Right renal pelvis (tissue), 4 donors: ENCODE measurements around the gene DHCR7. TPM values are rescaled to one million over a fixed set of nuclear protein-coding genes. Genes with fewer than 3 reads are reported as not detected.
"Not testable (repeated sequence)": the region's sequence is repeated elsewhere in the genome, so short reads cannot be mapped to it uniquely, and the experiment has no call there.

Experiments
- DNase-seq, 4 donors: peaks; one replicate each; pipeline ENCODE4 v3.0.0-alpha.2; 2013; ENCODE audit warnings: low read depth in 4 of 4, low spot score in 3 of 4, missing footprints in 1 of 4
- polyA plus RNA-seq, 4 donors: library from polyadenylated mRNA; unstranded; fragments of 120-200 nt; gene quantifications; one replicate each; pipeline ENCODE4 v1.2.1, GENCODE V29; 2013; ENCODE audit not compliant: insufficient read length in 4 of 4

DHCR7 gene
- polyA plus RNA-seq, 4 donors = 37.8 to 49.5 (median 43.0) TPM

DNA sequence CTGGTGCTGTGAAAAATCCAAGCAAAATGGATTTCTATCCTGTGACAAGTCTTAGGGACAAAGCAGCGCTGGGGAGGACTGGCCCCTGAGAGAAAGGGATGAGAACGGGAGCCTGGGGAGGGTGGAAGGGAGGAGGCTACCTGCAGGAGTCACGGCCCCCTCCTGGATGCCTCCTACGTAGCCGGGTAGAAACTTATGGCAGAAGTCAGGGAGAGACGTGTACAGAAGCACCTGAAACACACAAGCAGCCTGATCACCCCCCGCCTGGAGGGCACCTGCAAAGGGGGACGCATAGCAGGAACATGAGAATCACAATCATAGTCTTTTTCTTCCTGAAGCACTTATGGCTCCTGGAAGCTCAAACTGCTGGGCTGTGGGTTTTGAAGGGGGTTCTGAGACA lies 6.1 kb downstream of the DHCR7 start:
- DNase-seq = no peak

- DNase-seq = no peak
These were observed 6.9 kb downstream of the DHCR7 start for GRCh38 chr11:71441251-71441650.

GRCh38 chr11:71440021-71440755 lies 8.0 kb downstream of the DHCR7 start:
- DNase-seq = no peak

- DNase-seq = no peak
These were observed 9.5 kb downstream of the DHCR7 start for GRCh38 chr11:71438650-71439049.

GRCh38 chr11:71437879-71438278 lies 10.3 kb downstream of the DHCR7 start:
- DNase-seq = no peak

DNA sequence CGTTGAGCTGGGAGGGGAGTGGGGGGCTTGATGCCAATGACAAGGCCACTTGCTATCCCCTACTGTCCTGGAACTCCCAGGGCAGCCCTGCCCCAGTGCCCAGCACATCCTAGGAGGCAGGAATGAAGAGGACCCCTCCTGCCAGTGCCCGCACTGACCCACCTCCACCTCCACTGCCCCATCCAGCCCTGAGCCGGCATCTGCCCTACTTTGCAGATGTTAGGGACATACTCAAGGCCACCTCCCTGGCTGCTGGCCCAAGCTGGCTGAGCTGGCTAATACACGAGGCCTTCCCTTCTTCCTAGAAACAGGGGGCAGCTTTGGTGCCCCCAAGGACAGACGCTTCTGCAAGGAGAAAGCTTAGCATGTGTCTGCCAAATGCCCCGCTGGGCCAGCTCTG lies 10.8 kb downstream of the DHCR7 start:
- DNase-seq = no peak

DNA sequence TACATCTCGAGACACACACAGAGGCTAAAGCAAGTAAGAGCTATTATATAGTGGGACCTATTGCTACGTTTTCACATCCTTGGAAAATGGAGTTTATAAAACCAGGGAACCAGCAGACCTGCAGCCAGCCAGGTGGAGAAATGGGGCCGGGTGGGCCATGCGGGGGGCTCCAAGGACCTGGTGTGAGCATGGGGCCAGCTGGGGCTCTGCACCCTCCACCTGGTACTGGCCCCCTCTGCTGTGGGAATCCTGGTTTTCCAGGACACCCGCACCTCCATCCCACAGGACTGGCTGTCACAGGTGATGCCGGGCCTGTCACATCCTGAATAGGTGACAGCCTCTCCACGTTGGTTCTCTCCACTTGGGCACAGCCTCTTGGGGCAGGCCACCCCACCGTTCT lies 11.3 kb downstream of the DHCR7 start:
- no peak for DNase-seq

DNA sequence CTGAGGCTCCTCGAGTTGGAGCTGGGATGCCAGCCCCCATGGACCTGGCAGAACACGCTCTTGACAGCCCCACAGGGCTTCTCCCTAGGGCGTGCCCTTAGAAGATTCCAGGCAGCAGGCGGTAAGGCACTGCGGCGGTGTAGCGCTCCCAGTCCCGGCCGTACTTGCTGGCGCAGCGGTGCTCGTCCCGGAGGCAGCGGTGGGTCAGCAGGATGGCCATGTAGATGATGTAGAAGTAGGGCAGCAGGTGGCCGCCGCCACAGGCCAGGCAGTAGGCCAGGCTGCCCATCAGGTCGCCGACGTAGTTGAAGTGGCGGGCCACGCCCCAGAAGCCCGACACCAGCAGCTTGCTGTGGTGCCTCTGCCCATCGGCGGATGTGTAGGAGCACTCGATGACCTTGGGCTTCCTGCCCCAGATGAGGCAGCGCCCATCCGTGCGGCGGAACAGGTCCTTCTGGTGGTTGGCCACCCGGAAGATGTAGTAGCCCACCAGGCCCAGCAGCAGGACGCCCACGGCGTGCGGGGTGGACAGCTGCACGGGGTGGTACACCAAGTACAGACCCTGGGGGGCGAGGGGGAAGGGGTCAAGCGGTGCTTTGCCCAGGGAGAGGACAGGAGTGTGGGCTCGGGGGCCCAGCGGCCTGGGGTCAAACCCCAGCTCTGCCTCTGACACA lies 12.8 kb downstream of the DHCR7 start:
- DNase-seq = no peak

DNA sequence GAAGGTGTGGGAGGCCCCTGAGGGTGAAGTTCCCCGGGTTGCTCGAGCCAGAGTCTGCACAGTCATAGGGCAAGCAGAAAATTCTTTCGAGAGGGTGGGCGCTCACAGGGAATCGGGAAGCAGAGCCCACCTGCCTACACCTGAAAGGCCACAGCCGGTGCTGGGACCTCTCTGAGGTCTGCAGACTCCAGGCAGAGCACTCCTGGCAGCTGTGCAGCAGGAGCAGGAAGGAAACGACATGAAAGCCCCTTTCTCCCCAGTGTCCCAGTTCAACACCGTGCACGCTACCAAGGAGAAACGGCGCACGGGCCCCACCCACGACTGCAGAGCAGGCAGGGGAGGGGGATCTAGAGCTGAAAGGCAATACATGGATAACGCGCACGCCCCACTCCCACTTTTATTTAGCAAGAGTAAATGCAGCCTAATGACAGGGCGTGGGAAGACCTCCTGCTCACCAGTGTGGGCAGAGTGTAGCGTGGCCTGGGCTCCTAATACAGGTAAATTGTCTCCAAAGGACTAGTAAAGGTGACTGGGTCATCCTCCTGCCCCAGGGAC lies 13.5 kb downstream of the DHCR7 start:
- no peak for DNase-seq

- no peak for DNase-seq
These were observed 14.3 kb downstream of the DHCR7 start for GRCh38 chr11:71433648-71434450.

- DNase-seq = no peak
These were observed 15.2 kb downstream of the DHCR7 start for GRCh38 chr11:71432761-71433647.

DNA sequence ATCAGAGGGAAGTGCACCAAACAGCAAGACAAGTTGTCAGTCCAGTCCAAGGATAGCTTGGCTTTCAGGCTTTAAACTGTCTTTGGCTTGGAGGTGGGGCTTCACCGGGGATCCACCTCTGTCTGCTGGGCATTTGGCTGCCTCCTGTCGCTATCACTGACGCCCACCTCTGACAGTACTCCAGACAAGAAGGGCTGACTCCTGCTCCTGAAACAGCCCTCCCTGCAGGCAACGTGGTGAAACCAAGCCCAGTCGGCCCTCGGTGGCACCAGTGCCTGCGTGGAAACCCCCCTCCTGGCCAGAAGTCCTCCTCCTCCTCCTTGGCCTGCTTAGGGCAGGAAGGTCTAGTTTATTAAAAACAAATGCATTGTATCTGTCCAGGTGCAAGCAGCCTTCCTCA lies 16.9 kb downstream of the DHCR7 start:
- no peak for DNase-seq

DNA sequence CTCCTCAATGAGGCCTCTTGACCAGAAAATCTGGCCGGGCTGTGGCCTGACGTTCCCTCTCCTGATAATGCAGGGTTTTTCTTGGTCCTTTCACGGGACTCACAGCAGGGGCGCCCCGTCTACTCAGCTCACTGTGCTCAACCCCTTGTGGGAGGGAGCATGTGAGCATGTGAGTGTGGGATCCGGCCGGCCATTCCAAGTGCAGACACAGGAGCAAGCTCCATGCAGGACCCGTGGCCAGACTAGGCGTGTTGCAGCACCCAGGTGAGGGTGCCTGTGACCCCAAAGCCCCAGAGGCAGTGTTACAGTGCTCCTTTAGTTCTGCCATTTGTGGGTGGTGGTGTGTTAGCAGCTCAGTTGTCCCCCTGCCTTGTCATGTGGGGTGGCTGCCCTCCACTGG lies 18.0 kb downstream of the DHCR7 start:
- no peak for DNase-seq

GRCh38 chr11:71429701-71430100 lies 18.5 kb downstream of the DHCR7 start:
- no peak for DNase-seq

DNA sequence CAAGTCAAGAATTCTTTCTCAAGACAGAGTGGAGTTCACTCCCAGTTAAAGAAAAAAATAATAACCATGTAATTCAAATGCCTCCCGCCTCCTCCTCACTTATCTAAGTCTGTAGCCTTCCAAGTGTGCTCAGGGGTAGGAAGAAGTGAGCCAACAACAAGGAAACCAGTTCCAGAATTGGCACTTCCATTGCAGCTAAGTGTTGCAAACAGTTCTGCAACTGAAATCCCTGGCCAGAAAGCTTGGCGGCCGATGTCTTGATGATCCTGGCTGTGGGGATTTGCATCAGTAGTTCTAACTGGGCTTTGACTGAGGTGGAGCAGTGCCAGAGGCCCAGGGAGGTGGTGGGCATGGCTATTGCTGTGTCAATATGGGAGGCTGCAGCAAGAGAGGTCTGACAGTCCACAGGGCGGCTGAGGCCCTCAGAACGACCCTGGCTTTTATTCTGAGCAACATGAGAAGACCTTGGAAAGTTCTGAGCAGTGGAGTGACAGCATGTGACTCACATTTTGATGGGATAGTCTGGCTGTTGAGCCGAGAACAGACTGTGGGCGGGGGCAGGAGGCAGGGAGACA lies 19.2 kb downstream of the DHCR7 start:
- DNase-seq = no peak

- DNase-seq = no peak
These were observed 21.8 kb downstream of the DHCR7 start for GRCh38 chr11:71426413-71426812.

GRCh38 chr11:71425860-71426259 lies 22.3 kb downstream of the DHCR7 start:
- no peak for DNase-seq

DNA sequence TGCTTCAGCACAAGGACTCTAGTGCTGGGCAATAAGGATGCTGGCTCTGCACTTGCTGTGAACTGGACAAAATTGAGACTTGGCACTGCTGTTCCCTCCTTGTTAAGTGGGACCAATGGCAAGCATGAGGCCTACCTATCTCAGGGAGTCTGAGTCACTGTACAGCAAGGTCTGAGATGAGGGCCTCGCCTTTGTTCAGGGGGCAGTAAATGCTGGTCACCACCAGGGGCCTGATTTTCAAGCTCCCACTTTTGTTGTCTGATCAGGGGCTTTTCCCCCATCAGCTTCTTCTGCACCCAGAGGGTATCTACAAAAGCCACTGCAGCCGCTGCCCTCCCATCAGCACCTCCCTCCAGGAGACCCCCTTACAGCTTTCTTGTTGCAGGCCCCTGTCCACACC lies 22.8 kb downstream of the DHCR7 start:
- DNase-seq = no peak

DNA sequence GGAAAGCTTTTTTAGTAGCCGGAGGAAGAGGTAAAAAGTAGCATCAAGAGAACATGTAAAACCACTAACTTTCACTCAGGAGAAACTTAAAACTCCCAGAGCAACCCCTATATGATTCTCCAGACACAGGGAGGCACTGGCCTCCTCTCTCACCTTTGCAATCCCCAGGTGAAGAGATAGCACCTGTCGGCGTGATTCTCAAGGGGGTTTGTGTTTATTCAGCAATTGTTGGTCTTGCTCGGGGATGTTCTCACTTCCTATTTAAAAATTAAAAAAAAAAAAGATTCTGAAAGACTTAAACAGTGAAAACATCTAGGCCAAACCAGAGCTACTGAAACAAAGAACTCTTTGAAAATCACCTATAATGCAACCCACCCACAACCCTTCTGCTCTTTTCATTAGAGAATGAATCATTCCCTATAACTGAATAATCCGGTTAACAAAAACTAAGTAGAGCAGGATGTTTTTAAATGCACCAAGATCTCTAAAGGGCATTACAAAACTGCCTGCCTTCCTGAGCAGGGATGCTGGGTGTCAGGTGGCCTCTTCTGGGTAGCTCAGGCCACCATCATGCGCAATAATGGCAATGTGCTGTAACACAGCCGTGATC lies 24.9 kb downstream of the DHCR7 start:
- no peak for DNase-seq

DNA sequence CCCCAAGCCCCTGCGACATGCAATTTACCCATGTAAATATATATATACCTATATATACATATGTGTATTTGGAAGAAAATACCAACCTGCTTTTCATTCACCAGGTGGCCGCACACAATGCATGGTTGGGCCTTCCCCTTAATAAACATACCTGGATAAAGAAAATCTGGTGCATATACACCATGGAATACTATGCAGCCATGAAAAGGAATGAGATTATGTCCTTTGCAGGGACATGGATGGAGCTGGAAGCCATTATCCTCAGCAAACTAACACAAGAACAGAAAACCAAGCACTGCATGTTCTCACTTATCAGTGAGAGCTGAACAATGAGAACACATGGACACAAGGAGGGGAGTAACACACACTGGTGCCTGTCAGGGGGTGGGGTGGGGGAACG lies 25.9 kb downstream of the DHCR7 start:
- DNase-seq = not testable (repeated sequence)
